Measurements from ENCODE around the gene FGGY.

GRCh38 chr1:59549066-59549837 is 252.4 kb downstream of the FGGY start:
- no peak for TF ChIP-seq CTCF (IDR thresholded peaks at IDR 0.05)
- TF ChIP-seq POLR2A (IDR thresholded peaks at IDR 0.05): no peak

Data from uterus (tissue), 2 donors.